GM23248 (cell line): ENCODE measurements around the gene LRP6.

ENCODE experiments used
- EZH2 ChIP-seq: fragments of 200-600 bp; sonication (generic); IDR thresholded peaks from 2 replicates; pipeline ENCODE4 v1.6.1; 2018; ENCODE audit warnings: antibody characterized with exemption, mild to moderate bottlenecking; ENCODE audit not compliant: insufficient read depth, poor library complexity, severe bottlenecking
- EZH2phosphoT487 ChIP-seq: fragments of 200-600 bp; sonication (generic); IDR thresholded peaks from 2 replicates; pipeline ENCODE4 v1.6.1; 2018; ENCODE audit warnings: antibody characterized with exemption, moderate library complexity, mild to moderate bottlenecking, low read depth; ENCODE audit not compliant: insufficient read depth

DNA sequence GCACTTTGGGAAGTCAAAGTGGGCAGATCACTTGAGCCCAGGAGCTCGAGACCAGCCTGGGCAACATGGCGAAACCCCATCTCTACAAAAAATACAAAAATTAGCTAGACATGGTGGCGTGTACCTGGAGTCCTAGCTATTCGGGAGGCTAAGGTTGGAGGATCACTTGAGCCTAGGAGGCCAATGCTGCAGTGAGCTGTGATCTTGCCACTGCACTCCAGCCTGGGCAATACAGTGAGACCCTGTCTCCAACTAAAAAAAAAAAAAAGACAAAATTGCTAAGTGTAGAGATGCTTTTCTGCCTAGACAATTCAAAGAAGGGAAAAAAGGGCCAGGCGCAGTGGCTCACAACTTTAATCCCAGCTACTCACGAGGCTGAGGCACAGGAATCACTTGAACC, 3.4 kb upstream of the LRP6 start:
- no peak for TF ChIP-seq EZH2
- no peak for TF ChIP-seq EZH2phosphoT487
